HG03575 (cell line): ENCODE data around the gene LDAH.

Source experiments
- ATAC-seq: cut with Tn5 transposase; IDR thresholded peaks from one replicate; pipeline ENCODE4 v1.9.1; 2021; ENCODE audit not compliant: unreplicated experiment, insufficient number of reproducible peaks, low FRiP score; ENCODE audit errors: extremely low read depth

The LDAH gene

DNA sequence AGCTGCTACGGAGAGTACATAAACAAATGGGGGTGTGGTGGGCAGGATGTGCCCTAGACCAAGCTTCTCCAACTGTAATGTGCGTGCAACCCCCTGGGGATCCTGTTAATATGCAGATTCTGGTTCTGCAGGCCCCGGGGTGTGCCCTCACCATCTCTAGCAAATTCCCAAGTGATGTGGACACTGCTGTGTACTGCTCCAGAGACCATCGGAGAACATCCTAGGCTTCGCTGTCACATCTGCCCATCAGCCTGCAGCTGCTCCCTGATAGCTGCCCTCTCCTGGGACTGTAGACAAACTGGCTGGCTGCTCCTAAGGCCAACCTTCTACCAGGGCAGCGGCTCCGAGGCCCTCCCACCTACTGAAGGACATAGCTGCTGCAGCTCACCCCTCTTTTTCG lies 175.2 kb downstream of the LDAH start:
- ATAC-seq: no peak

DNA sequence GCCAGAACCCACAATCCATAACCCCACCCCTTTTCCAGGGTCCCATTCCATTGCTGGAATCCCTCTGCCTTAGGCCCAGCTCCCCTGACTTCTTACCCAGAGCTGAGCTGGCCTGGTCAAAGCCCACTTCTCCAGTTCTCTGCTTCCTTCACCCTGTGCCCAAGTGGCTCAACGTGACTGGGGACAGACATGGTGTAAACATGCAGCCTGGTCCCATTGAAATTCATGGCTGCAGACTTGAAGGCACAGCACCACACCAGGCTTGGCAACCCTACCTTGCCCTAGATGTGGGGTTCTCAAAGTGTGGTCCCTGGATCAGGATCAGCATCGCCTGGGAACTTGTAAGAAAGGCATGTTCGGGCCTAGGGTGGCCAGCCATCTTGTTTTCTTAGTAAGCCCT lies 175.7 kb downstream of the LDAH start:
- no peak for ATAC-seq

GRCh38 chr2:20646446-20646845 lies 176.5 kb downstream of the LDAH start:
- ATAC-seq: no peak

- no peak for ATAC-seq
Observed at GRCh38 chr2:20645761-20646160, 177.1 kb downstream of the LDAH start.

DNA sequence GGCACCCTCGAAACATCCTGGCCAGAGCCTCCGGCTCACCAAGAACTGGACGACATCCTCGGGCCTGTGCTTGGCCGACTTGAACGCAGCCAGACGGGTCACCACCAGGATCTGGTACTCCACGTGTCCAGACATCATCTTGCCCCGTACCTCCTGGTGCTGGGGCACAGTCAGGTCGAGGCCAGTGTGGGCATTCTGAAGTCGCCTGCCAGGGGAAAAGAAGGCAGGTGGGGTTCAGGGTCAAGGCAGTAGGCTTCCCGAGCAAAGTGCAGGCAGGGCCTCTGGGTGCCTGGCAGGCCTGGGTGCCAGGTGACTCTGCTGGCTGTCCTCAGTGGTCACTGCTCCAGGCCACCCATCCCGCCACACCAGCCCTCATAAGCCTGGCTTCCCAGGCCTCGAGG lies 177.6 kb downstream of the LDAH start:
- no peak for ATAC-seq

GRCh38 chr2:20643826-20644225 lies 179.1 kb downstream of the LDAH start:
- ATAC-seq: no peak

GRCh38 chr2:20643060-20643459 lies 179.8 kb downstream of the LDAH start:
- no peak for ATAC-seq

DNA sequence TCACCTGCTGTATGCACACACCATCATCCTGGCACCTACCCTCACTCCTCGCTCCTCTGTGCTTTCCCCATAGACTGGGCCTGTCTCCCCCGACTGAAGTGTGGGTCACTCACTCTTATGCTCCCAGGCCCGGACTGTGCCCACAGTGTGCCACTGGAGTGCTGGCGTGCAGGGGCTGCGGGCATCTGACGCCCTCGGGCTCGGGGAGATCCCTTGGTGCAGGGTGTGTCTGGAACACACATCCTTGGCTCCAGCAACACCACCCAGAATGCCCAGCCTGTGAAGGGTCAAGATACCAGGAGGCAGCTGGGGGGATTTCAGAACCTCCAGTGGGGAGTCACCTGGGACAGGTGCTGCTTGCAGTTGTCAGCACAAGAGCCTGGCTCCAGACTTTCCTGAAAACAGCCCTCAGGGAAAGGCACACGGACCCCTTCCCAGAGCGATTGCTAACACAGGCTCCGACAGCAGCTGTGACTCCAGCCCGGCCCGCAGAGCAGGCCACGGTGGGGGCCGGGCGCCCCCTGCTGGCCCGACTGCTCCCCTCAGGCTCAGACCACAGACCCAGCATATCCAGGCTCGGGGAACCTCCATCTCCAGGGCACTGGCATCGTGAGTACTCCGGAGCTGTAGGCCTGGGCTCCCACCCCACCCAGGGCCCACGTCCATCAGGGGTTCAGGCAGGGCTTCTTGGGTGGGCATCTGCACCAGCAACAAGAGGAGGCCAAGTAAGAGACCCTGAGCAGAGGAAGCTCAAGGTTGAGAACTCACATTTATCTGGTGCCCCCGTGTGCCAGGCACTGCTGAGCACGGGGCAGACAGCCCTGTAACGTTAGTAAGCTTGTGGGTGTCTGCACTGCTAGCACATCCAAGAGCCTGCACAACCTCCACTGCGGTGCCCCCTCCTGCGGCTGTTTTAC lies 180.6 kb downstream of the LDAH start:
- ATAC-seq: no peak

DNA sequence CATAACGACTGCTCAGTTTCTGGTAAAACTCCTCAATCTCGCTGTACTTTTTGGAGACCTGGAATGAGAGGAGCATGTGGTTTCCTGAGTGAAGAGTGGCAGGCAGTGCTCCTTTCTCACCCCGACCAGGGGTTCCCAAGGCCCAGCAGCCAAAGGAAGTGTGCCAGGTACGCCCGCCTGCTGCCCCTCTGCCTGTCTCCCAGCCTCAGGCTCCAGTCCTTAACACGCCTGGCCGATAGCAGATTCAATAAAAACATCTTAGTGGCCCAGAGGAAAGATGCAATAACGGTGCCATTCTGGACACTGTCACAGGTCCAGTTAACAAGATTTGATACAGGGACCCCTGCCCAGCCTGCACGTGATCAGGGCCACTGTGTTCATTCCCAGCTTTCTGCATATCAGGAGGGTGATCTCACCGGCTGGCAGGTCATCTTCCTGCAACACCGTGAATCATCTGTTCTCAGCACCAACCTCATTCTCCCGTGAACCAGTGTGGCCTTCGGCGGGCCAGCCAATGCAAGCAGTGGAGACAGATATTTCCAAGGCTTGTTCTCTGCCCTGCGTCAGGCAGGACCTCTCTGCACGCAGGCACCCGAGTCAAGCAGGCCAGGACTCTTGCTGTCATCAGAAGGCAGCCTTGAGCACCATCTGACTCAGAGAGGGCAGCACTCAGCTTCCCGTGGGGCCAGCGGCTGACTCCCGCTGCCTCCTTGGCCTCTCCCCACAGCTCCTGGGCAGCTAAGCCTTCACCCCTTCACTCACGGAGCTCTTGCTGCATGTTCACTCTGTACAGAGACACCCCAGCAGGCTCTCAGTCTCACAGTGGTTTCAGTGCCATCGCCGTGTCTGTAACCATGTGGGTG lies 181.5 kb downstream of the LDAH start:
- no peak for ATAC-seq

DNA sequence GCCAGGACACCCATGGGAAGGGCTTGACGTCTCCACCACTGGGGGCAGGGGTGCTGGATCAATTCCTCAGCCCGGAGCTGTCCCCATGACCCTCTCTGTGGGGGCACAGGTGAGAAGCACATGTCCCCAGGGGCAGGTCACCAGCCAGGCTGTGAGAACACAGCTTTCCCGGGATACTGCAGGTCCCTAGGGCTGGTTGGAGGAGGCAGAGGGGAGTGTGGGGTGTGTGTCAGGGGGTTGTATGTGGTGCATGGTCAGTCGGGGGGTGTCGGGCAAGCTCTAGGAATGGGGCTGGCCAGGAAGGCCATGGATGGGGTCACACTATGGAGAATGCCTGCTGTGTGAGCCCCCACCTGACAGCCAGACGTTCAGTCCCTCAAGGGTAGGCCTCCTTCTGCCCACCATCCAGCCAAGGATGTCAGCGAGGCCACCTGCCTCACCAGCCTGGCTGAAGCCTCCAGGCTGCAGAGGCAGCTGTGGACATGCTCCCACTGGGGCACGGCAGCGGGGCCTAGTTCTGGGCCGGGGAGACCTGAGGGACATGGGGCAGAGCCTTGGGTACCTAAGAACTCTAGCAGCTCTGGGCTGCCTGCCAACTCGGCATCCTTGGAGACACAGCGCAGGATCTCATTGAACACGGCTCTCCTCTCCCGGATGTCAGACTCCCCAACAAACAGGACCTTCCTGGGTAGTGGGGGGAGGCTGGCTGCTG lies 182.3 kb downstream of the LDAH start:
- ATAC-seq: no peak

GRCh38 chr2:20638646-20639430 lies 184.1 kb downstream of the LDAH start:
- ATAC-seq: no peak

DNA sequence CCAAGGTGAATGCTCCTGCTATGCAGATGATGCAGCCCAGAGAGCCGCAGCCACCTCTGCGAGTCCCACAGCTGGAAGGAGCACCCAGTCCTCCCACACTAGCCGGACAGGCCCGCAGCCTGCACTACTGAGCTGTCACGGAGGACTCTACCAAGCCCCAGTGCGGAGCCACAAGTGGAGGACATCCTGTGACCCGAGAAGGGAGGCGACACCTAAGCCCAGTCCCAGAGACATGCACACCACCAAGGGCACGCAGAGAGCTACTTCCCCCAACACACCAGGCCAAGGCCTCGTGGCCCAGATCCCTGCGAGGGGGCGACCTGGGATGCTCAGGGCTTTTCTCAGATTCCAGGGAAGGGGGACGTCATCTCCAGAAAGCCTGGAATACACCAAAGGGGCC lies 184.9 kb downstream of the LDAH start:
- ATAC-seq: no peak

DNA sequence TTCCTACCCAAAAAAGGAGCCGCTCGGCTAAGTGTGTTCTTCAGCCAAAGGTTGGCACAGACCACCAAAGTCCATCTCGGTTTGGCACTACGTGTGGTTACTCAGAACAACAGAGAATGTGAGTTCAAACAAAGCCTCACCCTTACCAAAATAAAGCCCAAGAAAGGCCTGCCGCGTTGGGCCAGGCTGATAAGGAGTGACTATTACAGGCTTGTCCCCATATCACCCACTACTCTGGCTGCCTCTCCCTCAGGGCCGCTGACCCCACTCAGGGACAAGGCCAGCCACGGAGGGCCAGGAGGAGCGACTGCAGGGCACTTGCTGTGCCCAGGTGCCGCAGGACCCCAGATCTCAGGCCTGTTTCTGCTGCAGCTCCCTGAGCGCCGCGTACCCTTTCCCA lies 185.8 kb downstream of the LDAH start:
- ATAC-seq: no peak

- ATAC-seq: no peak
Observed at GRCh38 chr2:20635675-20636584, 187.0 kb downstream of the LDAH start.

GRCh38 chr2:20635113-20635510 lies 187.8 kb downstream of the LDAH start:
- ATAC-seq: no peak

DNA sequence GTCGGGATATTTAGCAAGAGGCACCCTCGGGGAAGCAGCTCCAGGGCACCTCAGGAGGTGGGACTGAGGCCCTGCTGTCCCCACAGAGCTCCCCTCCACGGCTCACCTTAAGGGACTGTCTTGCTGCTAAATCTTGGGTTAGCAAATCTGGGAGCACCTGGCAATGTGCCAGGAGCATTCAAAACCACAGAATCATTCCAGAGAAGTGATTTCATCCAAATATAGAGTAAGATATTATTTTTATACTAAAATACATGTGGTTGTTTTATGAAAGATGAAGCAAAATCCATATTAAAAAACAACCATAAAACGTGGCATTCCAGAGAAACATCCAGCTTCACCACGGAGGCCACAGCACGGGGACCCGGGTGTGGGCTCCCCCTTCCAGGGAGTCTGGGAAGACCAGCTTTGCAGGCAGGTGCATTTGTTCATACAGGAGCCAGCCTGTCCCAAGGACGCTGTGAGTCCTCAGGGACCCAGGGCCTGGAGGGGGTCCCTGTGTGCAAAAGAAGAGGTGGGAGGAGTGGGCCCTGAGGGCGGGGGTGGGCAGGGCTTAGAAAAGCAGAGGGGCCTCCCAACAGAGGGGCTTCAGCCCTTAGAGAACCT lies 188.3 kb downstream of the LDAH start:
- ATAC-seq: no peak
